GM12875 (cell line): Measurements from ENCODE around the gene NETO2.

ENCODE experiments used
- H3K4me3 ChIP-seq: one replicate; pipeline ENCODE4 v1.5.1; 2011; ENCODE audit warnings: low read depth, low read length, control low read depth
- CTCF ChIP-seq: IDR thresholded peaks from 2 replicates; pipeline ENCODE4 v1.5.1; 2011; ENCODE audit warnings: low read depth, mild to moderate bottlenecking, control low read depth, inconsistent platforms, low read length, moderate library complexity, borderline replicate concordance; ENCODE audit not compliant: insufficient read depth

Gene NETO2

GRCh38 chr16:47029724-47030123 is 114.0 kb downstream of the NETO2 start:
- H3K4me3 ChIP-seq: no peak overlapping the region
- TF ChIP-seq CTCF: no peak

- H3K4me3 ChIP-seq: no peak overlapping the region
- TF ChIP-seq CTCF: no peak
Observed at GRCh38 chr16:47028767-47029377, 114.9 kb downstream of the NETO2 start.
